ENCODE measurements around the gene S100B. TPM values are rescaled to one million over a fixed set of nuclear protein-coding genes. Genes with fewer than 3 reads are reported as not detected.

The S100B gene
- total and polyA plus RNA-seq, 2 experiments from 2014 or later: not detected

- Histone ChIP-seq H3K4me2 (no peak overlapping the region), H3K9me3 (ENCODE audit: low read depth) (peaks cover 2% of the 10 kb centered on the region), H3K27ac (no peak overlapping the region), H2AFZ (no peak overlapping the region), H3K79me2 (peaks cover 20% of the 10 kb centered on the region), H3K36me3 (replicated peaks; ENCODE audit: insufficient read depth, low read depth) (peaks cover 8% of the 10 kb centered on the region), H3K4me1 (ENCODE audit: insufficient read depth) (no peaks in the 10 kb centered on the region), H3K4me3 (no peak overlapping the region), H3K27me3 (no peaks in the 10 kb centered on the region), H4K20me1 (ENCODE audit: insufficient read depth, poor library complexity, severe bottlenecking) (no peaks in the 10 kb centered on the region), H3K9me2 (replicated peaks; ENCODE audit: insufficient read depth) (no peaks in the 10 kb centered on the region)
- 98% methylated on average over 19 of the region's 19 CpGs for WGBS (ENCODE audit: low lambda C conversion rate, missing lambda C conversion rate)
- DNase-seq (ENCODE audit: low spot score): no peak
- no peak for TF ChIP-seq EZH2phosphoT487 (IDR thresholded peaks at IDR 0.05; ENCODE audit: low read depth, severe bottlenecking, unreplicated experiment)
- no peak for TF ChIP-seq CTCF (IDR thresholded peaks at IDR 0.05; ENCODE audit: poor library complexity)
Observed at GRCh38 chr21:46649356-46649755, 44.5 kb upstream of the S100B start.

GRCh38 chr21:46648539-46648938, 43.7 kb upstream of the S100B start:
- no peak for TF ChIP-seq CTCF (IDR thresholded peaks at IDR 0.05; ENCODE audit: poor library complexity)
- TF ChIP-seq EZH2 (IDR thresholded peaks at IDR 0.05; ENCODE audit: borderline replicate concordance): no peak
- TF ChIP-seq EZH2phosphoT487 (IDR thresholded peaks at IDR 0.05; ENCODE audit: low read depth, severe bottlenecking, unreplicated experiment): no peak
- no peak for DNase-seq (ENCODE audit: low spot score)
- Histone ChIP-seq H3K27ac (no peak overlapping the region), H3K79me2 (peaks cover 20% of the 10 kb centered on the region), H3K9me3 (ENCODE audit: low read depth) (no peaks in the 10 kb centered on the region), H4K20me1 (ENCODE audit: insufficient read depth, poor library complexity, severe bottlenecking) (no peaks in the 10 kb centered on the region), H3K4me2 (no peak overlapping the region), H3K4me1 (ENCODE audit: insufficient read depth) (no peaks in the 10 kb centered on the region), H3K4me3 (no peak overlapping the region), H2AFZ (no peak overlapping the region), H3K36me3 (replicated peaks; ENCODE audit: insufficient read depth, low read depth) (peaks cover under 1% of the 10 kb centered on the region), H3K9me2 (replicated peaks; ENCODE audit: insufficient read depth) (no peaks in the 10 kb centered on the region), H3K27me3 (no peaks in the 10 kb centered on the region)
- WGBS (ENCODE audit: low lambda C conversion rate, missing lambda C conversion rate): 98% methylated on average over 27 of the region's 27 CpGs

GRCh38 chr21:46646541-46647154, 41.8 kb upstream of the S100B start:
- Histone ChIP-seq H2AFZ (no peak overlapping the region), H3K4me3 (no peak overlapping the region), H4K20me1 (ENCODE audit: insufficient read depth, poor library complexity, severe bottlenecking) (no peaks in the 10 kb centered on the region), H3K27me3 (no peaks in the 10 kb centered on the region), H3K4me2 (no peak overlapping the region), H3K27ac (no peak overlapping the region), H3K9me3 (ENCODE audit: low read depth) (no peaks in the 10 kb centered on the region), H3K79me2 (peaks cover 23% of the 10 kb centered on the region), H3K9me2 (replicated peaks; ENCODE audit: insufficient read depth) (no peaks in the 10 kb centered on the region), H3K4me1 (ENCODE audit: insufficient read depth) (no peaks in the 10 kb centered on the region), H3K36me3 (replicated peaks; ENCODE audit: insufficient read depth, low read depth) (no peaks in the 10 kb centered on the region)
- WGBS (ENCODE audit: low lambda C conversion rate, missing lambda C conversion rate): 93% methylated on average over 9 of the region's 9 CpGs
- DNase-seq (ENCODE audit: low spot score): no peak
- TF ChIP-seq EZH2 (IDR thresholded peaks at IDR 0.05; ENCODE audit: borderline replicate concordance): no peak
- TF ChIP-seq EZH2phosphoT487 (IDR thresholded peaks at IDR 0.05; ENCODE audit: low read depth, severe bottlenecking, unreplicated experiment): no peak
- TF ChIP-seq CTCF (IDR thresholded peaks at IDR 0.05; ENCODE audit: poor library complexity): no peak

All from hepatocyte (in vitro differentiated cells).